DMS114 treated with DMSO at 0.1 percent for 48 hours (cell line): ENCODE measurements around the gene SORL1.

Source experiments
- DNase-seq: peaks from one replicate; lab custom pipeline; 2025; ENCODE audit not compliant: unreplicated experiment; lab: John Stamatoyannopoulos, UW

The SORL1 gene

DNA sequence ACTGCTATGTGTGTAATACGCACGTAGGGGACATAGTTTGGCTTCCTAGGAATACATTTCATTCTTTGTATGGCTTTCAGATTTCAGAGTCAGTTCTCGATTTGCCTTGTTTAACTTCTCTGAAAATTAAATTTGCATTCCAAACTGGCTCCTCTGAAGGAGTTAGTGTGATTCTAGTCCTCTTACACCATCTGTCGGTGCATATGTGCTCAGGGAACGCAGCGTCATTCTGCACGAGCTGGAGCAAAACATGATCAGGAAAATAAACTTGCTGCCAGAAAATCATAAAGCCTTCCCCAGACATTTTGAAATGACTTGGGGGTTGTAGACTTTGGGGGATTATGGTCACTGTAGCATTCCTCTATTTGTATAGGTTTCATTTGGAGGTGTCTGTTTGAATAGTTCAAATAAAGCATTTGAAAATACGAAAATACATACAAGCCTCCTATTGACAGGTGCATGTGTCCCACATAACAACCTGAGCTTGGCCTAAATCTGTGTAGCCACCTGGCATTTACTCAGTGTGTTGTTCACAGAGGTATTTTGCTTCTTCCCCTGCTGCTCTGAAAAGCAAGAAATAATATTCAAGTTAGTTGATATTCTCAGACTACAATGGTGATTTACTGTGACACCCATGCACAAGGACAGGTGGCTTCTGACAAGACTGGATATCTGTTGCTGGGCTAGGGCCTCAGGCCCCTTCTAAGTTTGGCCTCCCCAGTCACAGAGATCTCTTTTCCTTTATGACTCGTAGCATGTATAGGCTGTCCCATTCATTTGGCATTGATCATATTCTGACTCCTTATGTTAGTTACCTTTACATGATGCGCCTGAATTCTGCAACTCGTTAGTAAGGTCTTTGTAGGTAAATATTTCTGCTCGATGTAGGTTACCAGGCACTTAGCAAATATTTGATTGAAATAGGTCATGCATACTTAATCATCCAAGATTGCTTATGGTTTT is 82.3 kb downstream of the SORL1 start:
- DNase-seq = no peak

GRCh38 chr11:121535129-121535796 is 83.1 kb downstream of the SORL1 start:
- no peak for DNase-seq

- DNase-seq = no peak
These were observed 84.0 kb downstream of the SORL1 start for GRCh38 chr11:121536126-121536525.

- DNase-seq = no peak
These were observed 85.9 kb downstream of the SORL1 start for GRCh38 chr11:121538054-121538453.

DNA sequence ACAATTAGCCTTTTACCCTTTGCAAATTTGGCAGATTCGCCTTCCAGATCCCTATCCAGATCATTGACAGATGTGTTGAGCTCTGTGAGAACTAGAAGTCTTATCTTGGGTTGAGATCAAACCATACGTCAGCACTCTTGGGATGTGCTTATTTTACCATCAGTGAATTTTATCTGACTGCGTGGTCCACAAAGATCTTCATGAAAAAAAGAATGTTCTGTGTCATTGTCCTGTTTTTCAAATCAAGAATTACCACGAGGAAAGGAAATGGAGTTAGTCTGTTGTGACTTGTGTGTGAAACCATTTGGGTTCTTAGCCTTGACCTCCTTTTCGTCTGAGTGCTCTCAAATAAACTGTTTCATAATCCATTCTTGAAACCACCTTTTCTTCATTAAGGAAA is 86.9 kb downstream of the SORL1 start:
- no peak for DNase-seq

DNA sequence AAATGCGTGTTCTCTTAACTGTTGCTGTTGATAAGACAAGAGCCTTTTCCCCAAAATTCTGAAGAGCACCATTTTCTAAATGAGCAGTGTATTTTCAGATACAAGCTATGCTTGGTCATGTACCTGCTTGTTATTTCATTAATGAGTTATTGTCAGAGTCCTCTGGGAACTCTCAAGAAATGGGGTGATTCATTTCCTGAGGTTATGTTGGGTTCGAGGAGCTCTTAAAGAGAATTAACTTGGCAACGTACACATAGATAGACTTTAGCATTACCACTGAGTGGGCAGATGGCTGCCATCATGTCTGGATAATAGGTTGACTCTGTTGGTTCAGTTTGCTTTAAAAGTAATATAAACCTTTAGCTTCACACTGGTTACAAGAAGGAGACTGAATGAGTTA is 88.5 kb downstream of the SORL1 start:
- no peak for DNase-seq

- no peak for DNase-seq
These were observed 91.8 kb downstream of the SORL1 start for GRCh38 chr11:121543836-121544380.

- no peak for DNase-seq
These were observed 92.8 kb downstream of the SORL1 start for GRCh38 chr11:121544956-121545355.

DNA sequence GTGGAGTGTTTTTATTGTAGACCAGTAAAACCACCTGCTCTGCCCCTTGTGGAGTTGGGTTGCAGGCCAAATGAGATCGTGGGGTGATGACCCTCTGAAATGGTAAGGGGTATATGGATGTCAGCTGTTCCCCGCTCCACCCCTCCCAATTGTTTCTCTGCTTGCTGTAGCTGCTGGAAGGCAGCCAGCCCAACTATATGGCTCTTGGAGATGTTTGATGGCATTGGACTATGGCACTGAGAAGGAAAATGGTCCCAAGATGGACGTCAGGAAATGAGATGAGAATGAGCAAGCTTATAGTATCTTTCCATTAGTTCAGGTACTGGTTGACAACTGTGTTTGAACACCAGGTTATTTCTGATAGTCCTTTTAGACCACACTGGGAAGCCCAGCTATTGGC is 95.5 kb downstream of the SORL1 start:
- no peak for DNase-seq

GRCh38 chr11:121550247-121551030 is 98.3 kb downstream of the SORL1 start:
- no peak for DNase-seq

DNA sequence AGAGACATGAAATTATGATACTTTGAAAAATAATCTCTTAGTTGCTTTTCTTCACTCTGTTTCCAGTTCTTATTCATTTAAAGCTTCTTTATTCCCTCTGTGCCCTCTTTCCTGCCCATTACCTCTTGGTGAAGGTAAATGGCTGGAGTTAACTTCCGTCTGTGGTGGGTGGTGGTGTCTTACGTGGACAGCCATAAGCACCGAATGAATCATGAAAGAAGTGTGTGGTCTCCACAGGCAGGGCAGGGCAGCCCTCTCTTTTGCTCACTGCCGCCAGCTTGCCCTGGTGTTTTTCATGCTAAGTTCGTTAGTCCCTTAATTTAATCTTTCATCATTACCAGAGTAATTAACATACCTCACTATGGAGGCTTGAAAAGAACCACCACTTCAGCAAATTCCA is 99.3 kb downstream of the SORL1 start:
- DNase-seq = no peak

GRCh38 chr11:121552154-121552553 is 100.0 kb downstream of the SORL1 start:
- no peak for DNase-seq

DNA sequence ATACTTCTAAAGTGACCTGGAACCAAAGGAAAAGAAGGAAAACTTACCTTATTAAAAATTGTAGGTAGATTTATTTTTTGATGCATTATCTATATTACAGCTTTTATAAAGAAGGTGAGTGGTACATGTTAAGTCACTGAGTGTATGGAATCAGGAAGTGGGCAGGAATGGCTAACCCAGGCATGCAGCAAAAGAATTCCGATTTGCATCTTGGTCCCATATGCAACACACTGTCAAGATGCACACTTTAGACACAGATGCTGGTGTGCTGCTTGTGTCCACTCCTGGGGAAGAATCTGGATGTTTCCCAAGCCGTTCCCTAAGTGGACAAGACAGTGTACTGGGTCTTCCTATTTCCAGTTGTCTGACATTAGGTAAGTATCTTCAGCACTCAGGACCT is 100.5 kb downstream of the SORL1 start:
- no peak for DNase-seq

DNA sequence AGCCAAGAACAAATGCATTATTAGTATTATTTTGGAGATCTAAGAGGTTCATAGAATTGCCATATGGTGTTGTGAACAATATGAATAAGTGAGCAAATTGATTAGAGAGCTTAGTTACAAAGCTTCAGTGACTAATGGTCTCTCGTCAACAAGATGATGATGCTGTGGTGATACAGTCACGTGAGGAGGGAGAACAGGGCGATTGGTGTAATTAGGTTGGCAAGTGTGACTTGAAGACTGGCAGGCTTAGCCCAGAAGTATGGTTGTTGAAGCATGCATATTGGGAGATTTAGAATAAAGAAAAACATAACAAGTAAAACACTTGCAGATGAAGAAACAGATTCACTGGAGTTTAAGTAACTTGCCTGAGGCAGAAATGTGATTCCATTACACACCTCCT is 101.3 kb downstream of the SORL1 start:
- DNase-seq = no peak

DNA sequence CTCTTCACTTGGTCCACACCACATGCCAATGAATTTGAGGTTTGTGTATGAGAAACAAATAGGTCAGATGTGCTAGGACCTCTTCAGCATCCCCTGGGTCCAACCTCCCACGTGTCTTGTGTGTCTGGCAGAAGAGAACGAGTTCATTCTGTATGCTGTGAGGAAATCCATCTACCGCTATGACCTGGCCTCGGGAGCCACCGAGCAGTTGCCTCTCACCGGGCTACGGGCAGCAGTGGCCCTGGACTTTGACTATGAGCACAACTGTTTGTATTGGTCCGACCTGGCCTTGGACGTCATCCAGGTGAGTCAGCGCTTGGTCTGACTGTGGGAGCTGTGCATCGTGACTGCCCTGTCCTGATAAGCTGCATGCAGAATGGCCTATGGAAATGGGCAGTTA is 101.7 kb downstream of the SORL1 start:
- DNase-seq = no peak

- no peak for DNase-seq
These were observed 102.4 kb downstream of the SORL1 start for GRCh38 chr11:121554552-121554951.

GRCh38 chr11:121555121-121555520 is 103.0 kb downstream of the SORL1 start:
- DNase-seq = no peak

GRCh38 chr11:121556937-121557336 is 104.8 kb downstream of the SORL1 start:
- DNase-seq = no peak

- no peak for DNase-seq
These were observed 105.2 kb downstream of the SORL1 start for GRCh38 chr11:121557348-121557747.

- no peak for DNase-seq
These were observed 107.6 kb downstream of the SORL1 start for GRCh38 chr11:121559606-121560200.

DNA sequence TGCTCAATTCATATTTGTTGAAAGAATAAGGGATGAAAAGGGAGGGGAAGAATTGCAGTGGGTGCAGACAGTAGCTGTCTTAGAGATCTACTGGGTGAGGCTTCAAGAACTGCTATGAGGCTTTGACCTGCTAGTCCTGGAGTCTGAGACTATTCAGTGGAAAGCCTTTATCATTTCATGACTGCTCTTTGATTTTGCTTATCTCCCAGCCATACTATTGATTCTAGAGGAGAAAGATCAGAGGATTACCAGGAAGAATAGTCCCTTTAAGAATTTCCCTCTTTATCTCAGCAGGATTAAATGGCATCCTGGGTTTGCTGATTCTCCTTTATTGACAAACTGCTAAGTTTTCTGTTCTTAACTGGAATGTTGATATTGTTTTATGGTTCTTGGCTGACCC is 108.1 kb downstream of the SORL1 start:
- no peak for DNase-seq
